GM18499 (cell line): Measurements from ENCODE around the gene CD79B.
"Not testable (repeated sequence)": the region's sequence is repeated elsewhere in the genome, so short reads cannot be mapped to it uniquely, and the experiment has no call there.

Source experiments
- ATAC-seq: cut with Tn5 transposase; IDR thresholded peaks from one replicate; pipeline ENCODE4 v1.9.1; 2021; ENCODE audit warnings: moderate number of reproducible peaks; ENCODE audit not compliant: insufficient read depth, unreplicated experiment

Gene CD79B

GRCh38 chr17:63882626-63883126 lies 49.5 kb downstream of the CD79B start:
- ATAC-seq: not testable (repeated sequence)

DNA sequence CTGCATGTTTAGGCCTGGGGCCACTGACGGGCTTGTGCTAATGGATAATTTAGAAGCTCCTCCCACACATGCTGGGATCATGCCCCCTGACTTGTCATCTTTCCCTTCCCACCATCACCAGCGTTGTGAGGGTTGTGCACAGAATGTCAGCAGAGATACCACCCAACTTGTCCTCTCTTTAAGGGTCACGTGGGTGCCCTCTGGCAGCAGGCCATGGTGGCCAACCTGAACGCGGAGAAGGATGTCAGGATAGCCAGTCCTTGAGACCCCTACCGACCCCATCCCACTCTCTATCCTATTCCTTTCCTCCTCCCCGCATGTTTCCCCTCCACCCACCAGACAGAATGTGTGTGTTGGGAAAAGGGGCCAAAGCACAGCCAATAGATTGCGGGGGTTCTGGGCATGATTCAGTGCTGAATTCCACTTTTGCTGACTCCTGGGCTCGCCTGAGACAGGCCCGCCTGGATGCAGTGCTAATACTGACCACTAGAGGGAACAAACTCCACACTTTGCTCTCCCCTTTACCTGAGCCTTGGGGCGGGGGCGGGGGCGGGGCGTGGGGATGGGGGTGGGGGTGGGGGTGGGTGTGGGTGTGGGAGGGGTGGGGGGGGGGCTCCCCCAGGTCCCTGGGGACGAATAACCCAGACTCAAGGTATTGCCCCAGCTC lies 50.1 kb downstream of the CD79B start, which contains the start of gene GH2:
GH2 (minus strand) TSS at position 10 of the 667 bp plus-strand sequence. CDS start 143 bp downstream, outside the sequence.
- no peak for ATAC-seq

- ATAC-seq: not testable (repeated sequence)
Measured at GRCh38 chr17:63881337-63881736, 50.8 kb downstream of the CD79B start.

- ATAC-seq: no peak
Measured at GRCh38 chr17:63880706-63881105, 51.4 kb downstream of the CD79B start.
